Ammon's horn (tissue), 1 donor: ENCODE measurements around the gene PTGDR.

Experiments used
- DNase-seq: peaks from one replicate; pipeline ENCODE4 v3.0.0-alpha.2; 2016; ENCODE audit warnings: low spot score

The PTGDR gene

GRCh38 chr14:52265253-52265652, 2.2 kb upstream of the PTGDR start:
- no peak for DNase-seq

DNA sequence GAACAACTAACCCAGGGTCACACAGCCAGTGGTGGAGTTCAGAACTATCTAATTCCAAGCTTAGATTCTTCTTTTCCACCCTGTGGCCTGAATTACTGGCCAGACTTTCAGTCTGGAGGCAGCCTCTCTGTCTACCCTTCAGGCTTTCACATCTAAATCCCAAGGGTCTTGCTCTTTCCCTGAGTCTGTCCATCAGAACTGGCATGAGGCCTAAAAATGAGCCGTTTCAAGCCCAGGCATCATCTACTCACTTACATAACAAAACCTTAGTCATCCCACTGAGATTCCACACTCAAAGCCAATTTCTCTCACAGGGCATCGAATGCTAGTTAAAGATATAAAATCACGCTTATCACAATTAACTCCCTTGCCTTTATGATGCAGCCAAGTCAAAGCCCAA, 1.3 kb upstream of the PTGDR start:
- no peak for DNase-seq

DNA sequence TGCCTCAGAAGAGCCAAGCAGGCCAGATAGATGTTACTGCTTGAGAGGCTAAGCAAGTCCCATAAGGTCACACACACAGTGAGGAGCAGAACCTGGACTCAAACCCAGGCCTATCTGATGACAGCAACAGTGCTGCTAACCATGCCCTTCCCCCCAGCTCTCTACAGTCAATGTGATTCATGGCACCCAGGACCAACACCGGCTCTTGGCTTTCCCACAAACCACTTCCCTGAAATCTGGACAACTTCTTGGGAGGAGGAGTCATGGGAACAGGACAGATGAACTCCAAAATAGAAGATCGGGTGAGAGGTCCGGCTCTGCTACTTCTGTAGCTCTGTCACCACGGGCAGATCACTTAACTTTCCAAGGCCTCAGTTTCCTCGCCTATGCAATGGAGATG, 716 bp upstream of the PTGDR start:
- DNase-seq, result no peak

GRCh38 chr14:52268279-52269061, 972 bp downstream of the PTGDR start:
- DNase-seq, result no peak

- DNase-seq, result no peak
Measured at GRCh38 chr14:52269100-52269499, 1.6 kb downstream of the PTGDR start.

DNA sequence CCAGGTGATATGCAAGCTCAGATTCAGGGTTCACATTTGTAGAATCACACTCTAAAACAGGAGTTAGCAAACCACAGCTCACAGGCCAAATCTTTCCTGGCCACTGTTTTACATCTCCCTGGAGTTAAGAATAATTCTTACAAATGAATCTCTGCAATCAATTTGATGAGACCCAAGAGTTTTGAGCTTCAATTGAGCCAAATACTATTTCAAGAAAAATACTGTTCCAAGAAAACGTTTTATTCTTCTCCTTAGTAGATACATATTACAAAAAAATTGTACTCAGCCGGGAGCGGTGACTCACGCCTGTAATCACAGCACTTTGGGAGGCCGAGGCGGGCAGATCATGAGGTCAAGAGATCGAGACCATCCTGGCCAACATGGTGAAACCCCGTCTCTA, 2.5 kb downstream of the PTGDR start:
- DNase-seq, result no peak

DNA sequence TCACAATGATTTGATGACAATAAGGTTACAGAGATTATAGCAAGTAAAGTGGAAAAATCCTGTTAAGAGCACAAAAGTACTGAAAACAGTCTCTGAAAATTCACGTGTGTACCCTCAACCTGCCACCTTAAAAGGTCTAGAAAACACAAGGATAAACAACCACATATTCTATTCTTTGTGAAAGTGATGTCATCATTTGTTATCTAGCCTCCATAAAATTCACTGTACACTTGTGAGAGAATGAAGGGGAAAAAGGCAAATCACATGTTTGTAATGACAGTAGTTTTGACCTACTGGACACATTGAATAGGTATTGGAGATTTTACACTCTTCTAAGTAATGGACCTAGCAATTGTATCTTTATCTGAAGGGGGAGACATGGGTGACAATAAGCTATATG, 4.0 kb downstream of the PTGDR start:
- no peak for DNase-seq

GRCh38 chr14:52272375-52272774, 4.9 kb downstream of the PTGDR start:
- DNase-seq, result no peak

DNA sequence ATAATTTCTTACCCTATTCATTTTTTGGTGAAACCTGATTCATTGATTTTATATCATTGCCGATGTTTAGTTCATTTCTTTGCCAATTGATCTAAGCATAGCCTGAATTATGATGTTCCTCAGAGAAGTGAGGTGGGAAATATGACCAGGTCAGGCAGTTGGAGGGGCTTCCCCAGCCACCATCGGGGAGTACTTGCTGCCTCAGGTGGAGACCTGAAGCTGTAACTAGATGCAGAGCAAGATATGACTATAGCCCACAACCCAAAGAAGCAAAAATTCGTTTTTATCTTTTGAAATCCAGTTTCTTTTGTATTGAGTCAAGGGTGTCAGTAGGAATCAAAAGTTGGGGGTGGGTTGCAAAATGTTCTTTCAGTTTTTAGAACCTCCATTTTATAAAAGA, 7.9 kb downstream of the PTGDR start:
- no peak for DNase-seq

- no peak for DNase-seq
Measured at GRCh38 chr14:52277552-52277951, 10.1 kb downstream of the PTGDR start.

DNA sequence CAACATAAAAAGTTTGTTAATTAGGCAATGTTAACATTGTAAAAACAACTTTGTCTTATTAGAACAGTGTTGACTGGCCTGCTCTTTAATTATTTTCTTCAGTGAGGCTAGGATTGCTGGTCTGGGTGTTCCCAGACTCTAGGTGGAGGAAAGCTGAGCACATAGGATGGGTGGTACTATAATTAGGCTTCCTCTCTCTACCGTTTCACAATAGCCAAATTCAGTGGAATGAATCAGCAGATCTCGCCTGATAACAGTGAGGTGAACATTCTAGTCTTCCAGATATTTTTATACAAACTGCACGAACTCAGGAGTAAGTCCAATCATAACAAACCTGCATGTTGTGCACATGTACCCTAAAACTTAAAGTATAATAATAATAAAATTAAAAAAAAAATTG, 11.9 kb downstream of the PTGDR start:
- no peak for DNase-seq

- DNase-seq, result no peak
Measured at GRCh38 chr14:52283099-52283498, 15.6 kb downstream of the PTGDR start.

GRCh38 chr14:52286661-52287649, 19.5 kb downstream of the PTGDR start:
- peak; percentile 27 for DNase-seq

GRCh38 chr14:52296378-52296777, 28.9 kb downstream of the PTGDR start:
- no peak for DNase-seq

DNA sequence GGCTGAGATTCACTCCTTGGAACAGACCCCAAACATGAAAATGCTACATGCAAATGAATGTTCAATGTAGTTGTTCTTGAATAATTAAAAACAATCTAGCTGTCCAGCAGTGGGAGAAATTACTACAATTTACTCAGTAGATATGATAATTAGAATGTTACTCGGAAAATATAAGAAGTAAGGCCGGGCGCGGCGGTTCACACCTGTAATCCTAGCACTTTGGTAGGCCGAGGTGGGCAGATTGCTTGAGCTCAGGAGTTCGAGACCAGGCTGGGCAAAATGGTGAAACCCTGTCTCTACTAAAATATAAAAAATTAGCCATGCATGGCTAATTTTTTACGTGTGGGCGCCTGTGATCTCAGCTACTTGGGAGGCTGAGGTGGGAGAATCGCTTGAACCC, 31.3 kb downstream of the PTGDR start:
- DNase-seq, result no peak

DNA sequence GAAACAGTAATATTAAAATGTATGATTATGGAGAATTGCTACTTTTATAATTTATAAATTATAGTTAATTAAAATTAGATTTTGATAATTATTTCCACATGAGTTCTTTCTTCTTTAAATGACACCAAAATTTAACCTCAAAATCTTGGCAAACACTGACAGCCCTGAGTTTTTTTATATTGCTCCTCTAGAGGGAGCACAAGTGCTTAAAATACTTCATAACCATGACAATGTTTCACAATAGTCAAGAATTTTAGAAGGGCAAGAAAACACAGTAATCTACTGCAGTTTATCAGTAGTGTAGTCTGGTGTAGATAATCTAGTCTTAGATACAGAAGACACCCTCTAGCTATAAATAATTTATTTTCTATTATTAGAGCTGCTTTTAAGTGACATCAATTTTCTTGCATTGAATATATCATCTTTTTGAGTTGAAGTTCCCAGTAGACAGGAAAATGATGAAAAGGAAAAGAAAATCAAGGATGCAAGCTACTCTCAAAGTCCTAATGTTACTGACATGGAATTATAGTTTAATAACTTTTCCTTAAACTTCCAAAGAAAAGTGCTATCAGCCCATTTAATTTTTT, 32.3 kb downstream of the PTGDR start:
- DNase-seq, result peak; percentile 23

GRCh38 chr14:52303236-52303635, 35.7 kb downstream of the PTGDR start:
- DNase-seq, result no peak

DNA sequence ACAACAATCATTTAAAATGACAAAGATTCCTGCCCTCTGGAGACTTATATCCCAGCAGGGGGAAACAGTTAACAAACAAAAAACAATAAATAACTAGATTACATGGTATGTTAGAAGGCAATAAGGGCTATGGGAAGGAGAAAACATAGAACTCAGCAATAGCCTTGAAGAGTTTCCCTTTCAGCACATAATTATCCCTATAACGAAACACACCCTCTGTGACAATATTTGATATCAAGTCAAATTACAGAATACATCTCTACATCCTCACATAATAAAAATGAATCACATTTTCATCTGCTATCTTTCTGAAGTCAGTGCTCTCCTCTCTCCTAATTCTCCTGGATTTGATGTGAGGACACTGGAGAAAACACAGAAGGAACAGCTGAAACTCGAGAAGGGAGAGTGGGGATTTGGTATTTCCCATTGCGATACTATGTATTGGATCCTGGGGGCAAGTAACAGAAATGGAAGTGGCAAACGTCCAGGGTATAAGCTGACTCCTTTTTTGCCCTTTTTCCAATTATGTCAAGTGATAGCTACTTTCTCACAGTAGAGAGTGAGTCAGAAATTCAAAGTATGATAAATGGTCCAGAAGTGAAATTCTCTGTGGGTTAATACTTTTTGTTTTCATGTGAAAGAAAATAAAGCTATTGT, 36.9 kb downstream of the PTGDR start:
- DNase-seq, result no peak

GRCh38 chr14:52305014-52305413, 37.5 kb downstream of the PTGDR start:
- no peak for DNase-seq

DNA sequence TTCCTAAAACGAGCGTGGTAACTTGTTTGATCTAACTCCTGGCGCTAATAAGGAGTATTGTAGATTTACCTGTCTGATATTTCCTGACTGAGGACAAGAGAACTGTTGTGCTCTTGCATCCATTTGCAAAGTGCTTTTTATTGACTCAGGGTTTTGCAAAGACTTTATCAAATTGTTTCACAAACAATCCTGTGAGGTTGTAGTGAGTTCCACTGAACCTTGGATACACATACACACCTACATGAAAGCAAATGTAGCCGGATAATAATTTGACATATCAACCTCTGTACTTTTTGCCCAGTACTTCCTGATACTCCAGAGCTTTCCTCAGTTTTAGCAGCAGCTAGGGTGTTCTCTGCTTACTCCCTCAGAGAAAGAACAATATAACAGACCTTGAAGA, 39.9 kb downstream of the PTGDR start:
- no peak for DNase-seq

GRCh38 chr14:52307905-52308304, 40.4 kb downstream of the PTGDR start:
- no peak for DNase-seq

GRCh38 chr14:52310541-52310940, 43.0 kb downstream of the PTGDR start:
- DNase-seq, result no peak
